Mucosa of descending colon (tissue), 3 donors: ENCODE results near the gene LPA. TPM values are rescaled to one million over a fixed set of nuclear protein-coding genes. Genes with fewer than 3 reads are reported as not detected.
"Not testable (repeated sequence)": the region's sequence is repeated elsewhere in the genome, so short reads cannot be mapped to it uniquely, and the experiment has no call there.

ENCODE experiments used
- ATAC-seq: fragments of 200-7000 bp; cut with Tn5 transposase; one replicate; pipeline ENCODE4 v1.9.1; 2020; ENCODE audit warnings: mild to moderate bottlenecking, moderate library complexity
- DNase-seq, 3 donors: peaks; one replicate each; pipeline ENCODE4 v3.0.0-alpha.2; 2020
- H3K36me3 ChIP-seq: fragments of 200-600 bp; one replicate; pipeline ENCODE4 v1.8.0; 2021; ENCODE audit warnings: low read depth, mild to moderate bottlenecking
- H3K4me1 ChIP-seq: fragments of 200-600 bp; one replicate; pipeline ENCODE4 v1.8.0; 2021; ENCODE audit warnings: low read depth, mild to moderate bottlenecking
- H3K4me3 ChIP-seq: fragments of 200-600 bp; one replicate; pipeline ENCODE4 v1.8.0; 2021; ENCODE audit warnings: mild to moderate bottlenecking
- H3K9me3 ChIP-seq: fragments of 200-600 bp; one replicate; pipeline ENCODE4 v1.8.0; 2021; ENCODE audit warnings: mild to moderate bottlenecking
- intact Hi-C, 2 donors: fragments of 100-400 bp; cut with DNase I in 1 of 2; cut with micrococcal nuclease in 1 of 2; formaldehyde crosslinking; loops; one replicate each; pipeline versions ENCODE4 v1.11.0 to v1.11.1; 2022; cut with DNase I, micrococcal nuclease
- long read RNA-seq, 2 donors: library from polyadenylated mRNA; unstranded; transcript quantifications; one replicate each; pipeline ENCODE4 v2.0.0, GENCODE V29; 2019 to 2021
- total RNA-seq, 3 donors: library from RNA; stranded (reverse); fragmentation: NEBNext Ultra II Directional in 2 of 3; extraction: Animal tissue kit (Norgen Biotek cat#: 25700) in 2 of 3; gene quantifications; one replicate each; pipeline versions ENCODE4 v1.2.1 to v1.2.4, GENCODE V29; 2021 to 2023
- TF ChIP-seq, protein P1 (sequence below): fragments of 200-600 bp; IDR thresholded peaks from one replicate; pipeline ENCODE4 v1.8.0; 2022; ENCODE audit warnings: antibody characterized with exemption, mild to moderate bottlenecking
- donor health status: DM: no; HTN: no; CAD: no; lungs with moderate emphysema.
- donor health status: DM: no; HTN: no; CAD: no.
- donor health status: DM: no; HTN: yes; CAD: no.

Gene LPA, protein sequence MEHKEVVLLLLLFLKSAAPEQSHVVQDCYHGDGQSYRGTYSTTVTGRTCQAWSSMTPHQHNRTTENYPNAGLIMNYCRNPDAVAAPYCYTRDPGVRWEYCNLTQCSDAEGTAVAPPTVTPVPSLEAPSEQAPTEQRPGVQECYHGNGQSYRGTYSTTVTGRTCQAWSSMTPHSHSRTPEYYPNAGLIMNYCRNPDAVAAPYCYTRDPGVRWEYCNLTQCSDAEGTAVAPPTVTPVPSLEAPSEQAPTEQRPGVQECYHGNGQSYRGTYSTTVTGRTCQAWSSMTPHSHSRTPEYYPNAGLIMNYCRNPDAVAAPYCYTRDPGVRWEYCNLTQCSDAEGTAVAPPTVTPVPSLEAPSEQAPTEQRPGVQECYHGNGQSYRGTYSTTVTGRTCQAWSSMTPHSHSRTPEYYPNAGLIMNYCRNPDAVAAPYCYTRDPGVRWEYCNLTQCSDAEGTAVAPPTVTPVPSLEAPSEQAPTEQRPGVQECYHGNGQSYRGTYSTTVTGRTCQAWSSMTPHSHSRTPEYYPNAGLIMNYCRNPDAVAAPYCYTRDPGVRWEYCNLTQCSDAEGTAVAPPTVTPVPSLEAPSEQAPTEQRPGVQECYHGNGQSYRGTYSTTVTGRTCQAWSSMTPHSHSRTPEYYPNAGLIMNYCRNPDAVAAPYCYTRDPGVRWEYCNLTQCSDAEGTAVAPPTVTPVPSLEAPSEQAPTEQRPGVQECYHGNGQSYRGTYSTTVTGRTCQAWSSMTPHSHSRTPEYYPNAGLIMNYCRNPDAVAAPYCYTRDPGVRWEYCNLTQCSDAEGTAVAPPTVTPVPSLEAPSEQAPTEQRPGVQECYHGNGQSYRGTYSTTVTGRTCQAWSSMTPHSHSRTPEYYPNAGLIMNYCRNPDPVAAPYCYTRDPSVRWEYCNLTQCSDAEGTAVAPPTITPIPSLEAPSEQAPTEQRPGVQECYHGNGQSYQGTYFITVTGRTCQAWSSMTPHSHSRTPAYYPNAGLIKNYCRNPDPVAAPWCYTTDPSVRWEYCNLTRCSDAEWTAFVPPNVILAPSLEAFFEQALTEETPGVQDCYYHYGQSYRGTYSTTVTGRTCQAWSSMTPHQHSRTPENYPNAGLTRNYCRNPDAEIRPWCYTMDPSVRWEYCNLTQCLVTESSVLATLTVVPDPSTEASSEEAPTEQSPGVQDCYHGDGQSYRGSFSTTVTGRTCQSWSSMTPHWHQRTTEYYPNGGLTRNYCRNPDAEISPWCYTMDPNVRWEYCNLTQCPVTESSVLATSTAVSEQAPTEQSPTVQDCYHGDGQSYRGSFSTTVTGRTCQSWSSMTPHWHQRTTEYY (N-terminal part only)
- under 1 TPM in 2 of 3 donors, not detected in 1; 0.03 to 0.22 TPM for total RNA-seq
- long read RNA-seq, donor 1 = 0 reads
- long read RNA-seq, donor 2 = 0 reads

DNA sequence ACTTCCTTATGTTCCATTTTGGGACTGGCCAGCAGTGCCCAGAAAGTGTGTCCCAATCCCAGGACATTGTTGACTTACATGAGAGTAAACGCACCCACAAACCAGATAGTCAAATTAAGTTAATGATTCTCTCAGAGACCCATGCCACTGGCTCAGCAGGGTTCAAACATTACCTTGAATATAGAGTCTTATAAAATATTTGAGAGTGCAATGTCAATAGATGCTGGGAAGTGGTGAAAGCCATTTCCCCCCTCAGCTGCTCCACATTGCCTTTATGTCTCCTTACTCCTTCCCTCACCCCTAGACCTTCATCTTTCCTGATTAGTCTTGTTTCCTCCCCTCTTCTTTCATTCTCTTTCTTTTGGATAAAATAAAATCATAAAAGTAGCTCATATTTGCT lies at the start of gene LPA:
Gene LPA (minus strand): TSS at position 78 of the 400 bp plus-strand sequence. CDS start 61 bp downstream, at position 17.
- DNase-seq, H3K4me3 ChIP-seq, ATAC-seq, H3K36me3 ChIP-seq, H3K9me3 ChIP-seq, H3K4me1 ChIP-seq, intact Hi-C loops: not testable (repeated sequence)

DNA sequence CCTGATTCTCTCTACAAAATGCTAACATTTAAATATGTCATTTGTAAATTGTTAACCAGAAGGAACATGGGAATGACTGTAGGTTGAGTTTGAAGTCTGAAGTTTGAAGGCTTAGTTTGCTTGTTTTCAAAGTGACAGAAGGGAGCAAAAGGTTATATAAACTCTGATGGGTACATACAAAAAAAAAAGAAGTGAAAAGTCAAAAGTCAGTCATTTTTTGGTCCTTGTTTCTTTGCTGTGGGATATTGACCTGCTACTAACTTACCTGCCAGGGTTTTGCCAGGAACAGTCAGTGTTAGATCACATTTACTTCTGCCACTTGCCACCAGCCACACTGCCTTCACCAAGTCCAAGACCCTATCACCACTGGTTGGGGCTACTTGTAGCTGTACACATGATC lies 44.9 kb upstream of the LPA start:
- intact Hi-C loops, DNase-seq: not testable (repeated sequence)

DNA sequence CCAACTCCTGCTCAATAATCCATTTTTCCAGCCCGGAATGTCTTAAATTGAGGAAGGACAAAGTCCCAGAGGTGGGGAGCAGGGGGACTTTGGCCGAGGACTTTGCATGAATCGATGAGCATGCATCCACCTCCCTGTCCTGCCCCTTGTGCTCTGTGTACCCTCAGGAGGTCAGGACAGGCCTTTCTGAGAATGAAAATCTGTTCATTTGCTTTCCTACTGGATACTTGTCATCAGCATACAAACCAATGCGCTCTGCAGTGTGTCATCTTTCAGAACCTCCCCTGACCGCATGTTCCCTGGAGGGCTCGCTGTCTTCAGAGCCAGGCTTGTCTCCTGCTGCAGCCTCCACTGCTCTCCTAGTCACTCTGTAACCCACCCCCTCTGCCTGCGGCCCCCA lies 40.6 kb upstream of the LPA start:
- H3K9me3 ChIP-seq, H3K36me3 ChIP-seq, ATAC-seq, H3K4me3 ChIP-seq, DNase-seq, intact Hi-C loops, H3K4me1 ChIP-seq: not testable (repeated sequence)

More for the DNA sequence above, 44.9 kb upstream of the LPA start:
- not testable (repeated sequence) for H3K4me1 ChIP-seq, H3K9me3 ChIP-seq, ATAC-seq, H3K36me3 ChIP-seq, H3K4me3 ChIP-seq

DNA sequence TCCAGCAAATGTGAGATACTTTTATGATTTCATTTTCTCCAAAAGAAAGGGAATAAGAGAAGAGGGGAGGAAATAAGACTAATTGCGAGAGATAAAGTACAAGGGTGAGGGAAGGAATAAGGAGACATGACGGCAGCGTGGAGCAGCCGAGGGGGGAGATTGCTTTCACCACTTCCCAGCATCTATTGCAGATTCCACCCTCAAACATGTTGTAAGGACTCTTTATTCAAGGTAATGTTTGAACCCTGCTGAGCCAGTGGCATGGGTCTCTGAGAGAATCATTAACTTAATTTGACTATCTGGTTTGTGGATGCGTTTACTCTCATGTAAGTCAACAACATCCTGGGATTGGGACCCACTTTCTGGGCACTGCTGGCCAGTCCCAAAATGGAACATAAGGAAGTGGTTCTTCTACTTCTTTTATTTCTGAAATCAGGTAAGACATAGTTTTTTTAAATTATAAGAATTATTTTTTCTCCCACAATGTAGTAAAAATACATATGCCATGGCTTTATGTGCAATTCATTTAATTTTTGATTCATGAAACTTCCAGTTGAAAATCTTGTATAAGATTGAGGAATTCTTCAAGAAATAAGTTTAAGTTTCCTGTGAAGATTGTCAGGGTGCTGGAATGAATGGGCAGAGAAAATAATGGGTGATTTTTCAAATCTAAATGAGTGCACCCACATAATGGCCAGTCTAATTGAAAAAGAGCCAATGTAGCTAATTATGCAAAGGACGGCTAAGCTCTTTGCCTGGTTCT lies 38.0 kb upstream of the LPA start, which contains the start of gene PLG:
Gene PLG (plus strand): TSS at position 327 of the 763 bp plus-strand sequence. CDS start 61 bp downstream, at position 388.
- ATAC-seq, H3K9me3 ChIP-seq, intact Hi-C loops, H3K36me3 ChIP-seq, H3K4me3 ChIP-seq, H3K4me1 ChIP-seq, DNase-seq: not testable (repeated sequence)

DNA sequence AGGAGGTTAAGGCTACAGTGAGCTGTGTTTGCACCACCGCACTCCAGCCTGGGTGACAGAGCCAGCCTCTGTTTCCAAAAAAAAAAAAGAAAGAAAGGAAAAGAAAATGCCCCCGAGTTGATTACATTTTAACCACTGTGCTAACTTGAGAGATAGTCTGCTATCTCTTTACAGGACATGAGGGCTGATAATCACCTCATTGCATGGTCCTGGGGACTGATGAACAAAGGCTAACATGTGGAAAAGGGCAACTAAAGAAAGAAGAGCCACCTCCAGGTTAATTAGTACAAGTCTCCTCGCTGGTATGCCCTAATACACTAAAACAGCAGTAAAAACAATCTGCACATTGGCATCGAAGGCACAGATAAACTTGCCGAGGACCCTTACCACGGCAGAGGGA lies 33.8 kb upstream of the LPA start:
- DNase-seq (no peak), ATAC-seq (no peak)
- TF ChIP-seq, protein P1, sequence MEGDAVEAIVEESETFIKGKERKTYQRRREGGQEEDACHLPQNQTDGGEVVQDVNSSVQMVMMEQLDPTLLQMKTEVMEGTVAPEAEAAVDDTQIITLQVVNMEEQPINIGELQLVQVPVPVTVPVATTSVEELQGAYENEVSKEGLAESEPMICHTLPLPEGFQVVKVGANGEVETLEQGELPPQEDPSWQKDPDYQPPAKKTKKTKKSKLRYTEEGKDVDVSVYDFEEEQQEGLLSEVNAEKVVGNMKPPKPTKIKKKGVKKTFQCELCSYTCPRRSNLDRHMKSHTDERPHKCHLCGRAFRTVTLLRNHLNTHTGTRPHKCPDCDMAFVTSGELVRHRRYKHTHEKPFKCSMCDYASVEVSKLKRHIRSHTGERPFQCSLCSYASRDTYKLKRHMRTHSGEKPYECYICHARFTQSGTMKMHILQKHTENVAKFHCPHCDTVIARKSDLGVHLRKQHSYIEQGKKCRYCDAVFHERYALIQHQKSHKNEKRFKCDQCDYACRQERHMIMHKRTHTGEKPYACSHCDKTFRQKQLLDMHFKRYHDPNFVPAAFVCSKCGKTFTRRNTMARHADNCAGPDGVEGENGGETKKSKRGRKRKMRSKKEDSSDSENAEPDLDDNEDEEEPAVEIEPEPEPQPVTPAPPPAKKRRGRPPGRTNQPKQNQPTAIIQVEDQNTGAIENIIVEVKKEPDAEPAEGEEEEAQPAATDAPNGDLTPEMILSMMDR = no peak
- Histone ChIP-seq H3K9me3 (no peaks in the 10 kb centered on the region), H3K4me1 (no peaks in the 10 kb centered on the region), H3K36me3 (no peaks in the 10 kb centered on the region), H3K4me3 (no peak overlapping the region)
- intact Hi-C loops = no loop called here

DNA sequence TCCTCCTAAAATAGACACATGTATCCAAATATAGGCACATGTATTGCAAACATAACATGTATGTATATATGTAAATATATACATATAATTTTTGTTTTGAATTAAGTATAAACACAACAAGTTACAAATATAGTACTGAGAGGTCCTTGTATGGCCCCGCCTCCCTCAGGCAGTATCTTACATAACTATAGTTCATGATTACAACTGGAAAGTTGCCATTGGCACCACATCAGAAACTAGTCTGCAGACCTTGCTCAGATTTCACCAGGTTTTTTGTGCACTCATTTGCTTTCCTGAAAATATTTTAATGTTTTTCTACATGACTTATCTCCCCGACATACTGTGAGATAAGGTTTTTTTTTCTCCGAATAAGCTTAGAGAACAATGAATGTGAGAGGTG lies 32.8 kb upstream of the LPA start:
- H3K36me3 ChIP-seq, ATAC-seq, H3K4me1 ChIP-seq, H3K9me3 ChIP-seq, H3K4me3 ChIP-seq, DNase-seq, intact Hi-C loops: not testable (repeated sequence)

DNA sequence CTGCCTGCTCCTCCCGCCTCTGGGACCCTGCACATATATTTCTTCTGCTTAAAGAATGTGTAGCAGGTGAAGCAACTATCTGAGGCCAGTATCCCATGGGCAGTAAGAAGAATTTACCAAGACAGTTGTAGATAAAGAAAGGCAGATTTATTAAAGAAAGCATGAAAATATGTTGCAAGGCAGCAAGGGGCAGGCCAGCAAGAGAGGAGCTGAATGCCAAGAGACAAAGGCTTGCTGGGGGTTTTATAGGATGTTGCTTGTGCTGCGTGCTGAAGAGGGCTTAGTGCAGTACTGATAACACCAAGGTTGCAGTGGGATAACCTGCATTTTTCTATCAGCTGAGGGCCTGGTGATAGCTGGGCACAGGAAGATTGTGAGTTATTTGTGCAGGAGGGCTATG lies 31.5 kb upstream of the LPA start:
- H3K9me3 ChIP-seq, ATAC-seq, intact Hi-C loops, H3K4me3 ChIP-seq, DNase-seq, H3K36me3 ChIP-seq, H3K4me1 ChIP-seq: not testable (repeated sequence)

DNA sequence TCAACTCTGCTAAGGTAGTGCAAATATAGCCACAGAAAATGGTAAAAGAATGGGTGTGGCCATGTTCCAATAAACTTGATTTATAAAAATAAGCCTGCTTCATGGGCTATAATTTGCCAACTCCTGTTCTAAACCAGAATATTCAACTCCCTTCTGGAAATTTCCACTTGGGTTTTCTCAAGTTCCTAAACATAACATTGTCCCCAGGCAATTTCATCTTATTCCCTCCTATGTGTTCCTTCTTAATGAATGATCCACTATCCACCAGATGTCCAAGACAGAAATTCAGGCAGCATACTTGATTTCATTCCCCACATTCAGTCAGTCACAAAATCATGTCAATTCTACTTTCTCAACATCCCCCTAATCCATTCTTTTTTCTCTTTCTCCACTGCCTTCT lies 30.9 kb upstream of the LPA start:
- H3K4me1 ChIP-seq, H3K36me3 ChIP-seq, ATAC-seq, H3K4me3 ChIP-seq, intact Hi-C loops, H3K9me3 ChIP-seq, DNase-seq: not testable (repeated sequence)
